ENCODE results near the gene INTS3. TPM values are rescaled to one million over a fixed set of nuclear protein-coding genes. Genes with fewer than 3 reads are reported as not detected.

INTS3 gene
- total and polyA plus RNA-seq, 11 donors, result 19.6 to 41.8 (median 30.7) TPM

DNA sequence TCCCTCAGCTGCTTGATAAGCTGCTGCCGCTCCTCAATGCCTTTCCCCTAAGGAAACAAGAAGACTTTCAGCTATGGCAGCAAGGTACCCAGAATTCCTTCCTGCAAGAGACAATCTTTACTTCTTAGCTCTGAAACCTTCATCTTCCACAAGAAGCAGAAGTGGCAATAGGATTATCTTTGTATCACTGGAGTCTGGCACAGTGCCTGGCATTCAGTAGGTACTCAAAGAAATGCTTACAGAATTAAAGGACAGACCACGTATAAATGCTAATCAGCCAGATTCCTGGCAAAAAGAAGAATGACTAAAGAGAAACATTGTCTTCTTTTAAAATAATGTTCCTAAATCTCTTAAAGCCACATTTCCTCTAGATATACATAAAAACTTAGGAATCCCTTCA is 91.0 kb downstream of the INTS3 start:
- H3K27me3 ChIP-seq, result no peaks in the 10 kb centered on the region
- H3K36me3 ChIP-seq, result peaks cover 0 to 66% (median 61%) of the 10 kb centered on the region in 9 donors
- no peak overlapping the region for H3K4me3 ChIP-seq
- peaks cover 0 to 19% (median 0%) of the 10 kb centered on the region in 12 donors for H3K4me1 ChIP-seq
- no peak overlapping the region for H3K27ac ChIP-seq
- ATAC-seq, result no peak
- H3K9me3 ChIP-seq, result no peaks in the 10 kb centered on the region
- intact Hi-C loops (cut with DNase I), result no loop called here
- 71 to 84% (median 74%) methylated on average over 2 of the region's 2 CpGs for WGBS, 4 donors
- DNase-seq, result no peak
- TF ChIP-seq, protein P1, sequence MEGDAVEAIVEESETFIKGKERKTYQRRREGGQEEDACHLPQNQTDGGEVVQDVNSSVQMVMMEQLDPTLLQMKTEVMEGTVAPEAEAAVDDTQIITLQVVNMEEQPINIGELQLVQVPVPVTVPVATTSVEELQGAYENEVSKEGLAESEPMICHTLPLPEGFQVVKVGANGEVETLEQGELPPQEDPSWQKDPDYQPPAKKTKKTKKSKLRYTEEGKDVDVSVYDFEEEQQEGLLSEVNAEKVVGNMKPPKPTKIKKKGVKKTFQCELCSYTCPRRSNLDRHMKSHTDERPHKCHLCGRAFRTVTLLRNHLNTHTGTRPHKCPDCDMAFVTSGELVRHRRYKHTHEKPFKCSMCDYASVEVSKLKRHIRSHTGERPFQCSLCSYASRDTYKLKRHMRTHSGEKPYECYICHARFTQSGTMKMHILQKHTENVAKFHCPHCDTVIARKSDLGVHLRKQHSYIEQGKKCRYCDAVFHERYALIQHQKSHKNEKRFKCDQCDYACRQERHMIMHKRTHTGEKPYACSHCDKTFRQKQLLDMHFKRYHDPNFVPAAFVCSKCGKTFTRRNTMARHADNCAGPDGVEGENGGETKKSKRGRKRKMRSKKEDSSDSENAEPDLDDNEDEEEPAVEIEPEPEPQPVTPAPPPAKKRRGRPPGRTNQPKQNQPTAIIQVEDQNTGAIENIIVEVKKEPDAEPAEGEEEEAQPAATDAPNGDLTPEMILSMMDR (IDR thresholded peaks at IDR 0.05), result no peak
- no peak for TF ChIP-seq POLR2A (IDR thresholded peaks at IDR 0.05)

Small RNA genes within 50 kb of the gene (microRNA-seq; reads per million reads assigned to microRNA genes)
- gene MIR8083, result 0 reads per million in 4 donors

Other genes starting within 250 kb of the INTS3 start
- 100 to 1,000 TPM; 157 to 415 (median 301) TPM for gene S100A6, start 192.1 kb upstream of the INTS3 start, total RNA-seq
- 1,000 to 10,000 TPM in 1 of 2 donors, 100 to 1,000 TPM in 1; 371 to 1,213 TPM for gene S100A6, start 192.1 kb upstream of the INTS3 start, polyA plus RNA-seq
- not detected for gene S100A5, start 187.1 kb upstream of the INTS3 start, total RNA-seq
- gene S100A5, start 187.1 kb upstream of the INTS3 start, polyA plus RNA-seq, result not detected
- 100 to 1,000 TPM in 4 of 9 donors, 10 to 100 TPM in 5; 56.9 to 214 (median 96.1) TPM for gene S100A4, start 182.2 kb upstream of the INTS3 start, total RNA-seq
- gene S100A4, start 182.2 kb upstream of the INTS3 start, polyA plus RNA-seq, result 100 to 1,000 TPM; 214 to 398 TPM
- gene S100A3, start 178.8 kb upstream of the INTS3 start, total RNA-seq, result 1 to 10 TPM in 4 of 9 donors, under 1 TPM in 3, not detected in 2; 0.57 to 5.9 (median 1.1) TPM
- gene S100A3, start 178.8 kb upstream of the INTS3 start, polyA plus RNA-seq, result 1 to 10 TPM; 1.6 to 5.2 TPM
- 1 to 10 TPM in 8 of 9 donors, not detected in 1; 1.3 to 4.0 (median 2.4) TPM for gene S100A2, start 162.2 kb upstream of the INTS3 start, total RNA-seq
- 1 to 10 TPM; 2.8 to 5.1 TPM for gene S100A2, start 162.2 kb upstream of the INTS3 start, polyA plus RNA-seq
- 10 to 100 TPM; 37.2 to 92.6 (median 45.4) TPM for gene S100A16, start 114.9 kb upstream of the INTS3 start, total RNA-seq
- gene S100A16, start 114.9 kb upstream of the INTS3 start, polyA plus RNA-seq, result 100 to 1,000 TPM in 1 of 2 donors, 10 to 100 TPM in 1; 72.6 to 233 TPM
- 1 to 10 TPM in 7 of 9 donors, under 1 TPM in 1, not detected in 1; 0.79 to 6.1 (median 3.9) TPM for gene S100A14, start 111.7 kb upstream of the INTS3 start, total RNA-seq
- gene S100A14, start 111.7 kb upstream of the INTS3 start, polyA plus RNA-seq, result 1 to 10 TPM; 1.7 to 4.4 TPM
- 100 to 1,000 TPM in 7 of 9 donors, 10 to 100 TPM in 2; 98.1 to 189 (median 132) TPM for gene S100A13, start 100.5 kb upstream of the INTS3 start, total RNA-seq
- 100 to 1,000 TPM; 173 to 272 TPM for gene S100A13, start 100.5 kb upstream of the INTS3 start, polyA plus RNA-seq
- 1,000 to 10,000 TPM; 1,023 to 2,291 (median 2,114) TPM for gene S100A1, start 99.6 kb upstream of the INTS3 start, total RNA-seq
- gene S100A1, start 99.6 kb upstream of the INTS3 start, polyA plus RNA-seq, result 1,000 to 10,000 TPM in 1 of 2 donors, 100 to 1,000 TPM in 1; 752 to 3,565 TPM
- 10 to 100 TPM; 48.4 to 92.0 (median 67.7) TPM for gene CHTOP, start 94.0 kb upstream of the INTS3 start, total RNA-seq
- 10 to 100 TPM; 72.9 to 73.4 TPM for gene CHTOP, start 94.0 kb upstream of the INTS3 start, polyA plus RNA-seq
- gene SNAPIN, start 69.3 kb upstream of the INTS3 start, total RNA-seq, result 10 to 100 TPM; 53.7 to 88.7 (median 70.8) TPM
- 10 to 100 TPM; 57.7 to 58.9 TPM for gene SNAPIN, start 69.3 kb upstream of the INTS3 start, polyA plus RNA-seq
- 10 to 100 TPM; 65.0 to 92.3 (median 74.2) TPM for gene ILF2, start 57.1 kb upstream of the INTS3 start, total RNA-seq
- gene ILF2, start 57.1 kb upstream of the INTS3 start, polyA plus RNA-seq, result 100 to 1,000 TPM in 1 of 2 donors, 10 to 100 TPM in 1; 22.1 to 163 TPM
- 10 to 100 TPM in 6 of 9 donors, 1 to 10 TPM in 3; 7.1 to 26.9 (median 12.0) TPM for gene NPR1, start 49.4 kb upstream of the INTS3 start, total RNA-seq
- 10 to 100 TPM; 12.2 to 26.6 TPM for gene NPR1, start 49.4 kb upstream of the INTS3 start, polyA plus RNA-seq
- 10 to 100 TPM in 5 of 9 donors, 1 to 10 TPM in 4; 7.9 to 37.1 (median 10.3) TPM for gene SLC27A3, start 47.4 kb downstream of the INTS3 start, total RNA-seq
- gene SLC27A3, start 47.4 kb downstream of the INTS3 start, polyA plus RNA-seq, result 10 to 100 TPM; 18.4 to 29.4 TPM
- 10 to 100 TPM; 18.1 to 53.9 (median 46.2) TPM for gene GATAD2B, start 194.9 kb downstream of the INTS3 start, total RNA-seq
- gene GATAD2B, start 194.9 kb downstream of the INTS3 start, polyA plus RNA-seq, result 1 to 10 TPM; 5.6 to 8.8 TPM
- gene DENND4B, start 218.7 kb downstream of the INTS3 start, total RNA-seq, result 10 to 100 TPM; 30.5 to 60.7 (median 40.8) TPM
- 10 to 100 TPM; 36.7 to 41.5 TPM for gene DENND4B, start 218.7 kb downstream of the INTS3 start, polyA plus RNA-seq
- gene CRTC2, start 230.6 kb downstream of the INTS3 start, total RNA-seq, result 10 to 100 TPM; 11.0 to 27.8 (median 18.8) TPM
- gene CRTC2, start 230.6 kb downstream of the INTS3 start, polyA plus RNA-seq, result 10 to 100 TPM; 21.4 to 25.4 TPM
- gene SLC39A1, start 235.5 kb downstream of the INTS3 start, total RNA-seq, result 10 to 100 TPM; 31.6 to 83.9 (median 48.4) TPM
- gene SLC39A1, start 235.5 kb downstream of the INTS3 start, polyA plus RNA-seq, result 100 to 1,000 TPM in 1 of 2 donors, 10 to 100 TPM in 1; 32.5 to 163 TPM
- gene CREB3L4, start 239.9 kb downstream of the INTS3 start, total RNA-seq, result 1 to 10 TPM; 2.5 to 7.2 (median 4.5) TPM
- gene CREB3L4, start 239.9 kb downstream of the INTS3 start, polyA plus RNA-seq, result 1 to 10 TPM; 4.8 to 5.7 TPM
- 100 to 1,000 TPM in 3 of 9 donors, 10 to 100 TPM in 6; 55.0 to 175 (median 79.5) TPM for gene JTB, start 249.6 kb downstream of the INTS3 start, total RNA-seq
- 100 to 1,000 TPM in 1 of 2 donors, 10 to 100 TPM in 1; 87.4 to 222 TPM for gene JTB, start 249.6 kb downstream of the INTS3 start, polyA plus RNA-seq

All from heart left ventricle (tissue), 16 donors.